Measurements from ENCODE around the gene SDS.

SDS gene

DNA sequence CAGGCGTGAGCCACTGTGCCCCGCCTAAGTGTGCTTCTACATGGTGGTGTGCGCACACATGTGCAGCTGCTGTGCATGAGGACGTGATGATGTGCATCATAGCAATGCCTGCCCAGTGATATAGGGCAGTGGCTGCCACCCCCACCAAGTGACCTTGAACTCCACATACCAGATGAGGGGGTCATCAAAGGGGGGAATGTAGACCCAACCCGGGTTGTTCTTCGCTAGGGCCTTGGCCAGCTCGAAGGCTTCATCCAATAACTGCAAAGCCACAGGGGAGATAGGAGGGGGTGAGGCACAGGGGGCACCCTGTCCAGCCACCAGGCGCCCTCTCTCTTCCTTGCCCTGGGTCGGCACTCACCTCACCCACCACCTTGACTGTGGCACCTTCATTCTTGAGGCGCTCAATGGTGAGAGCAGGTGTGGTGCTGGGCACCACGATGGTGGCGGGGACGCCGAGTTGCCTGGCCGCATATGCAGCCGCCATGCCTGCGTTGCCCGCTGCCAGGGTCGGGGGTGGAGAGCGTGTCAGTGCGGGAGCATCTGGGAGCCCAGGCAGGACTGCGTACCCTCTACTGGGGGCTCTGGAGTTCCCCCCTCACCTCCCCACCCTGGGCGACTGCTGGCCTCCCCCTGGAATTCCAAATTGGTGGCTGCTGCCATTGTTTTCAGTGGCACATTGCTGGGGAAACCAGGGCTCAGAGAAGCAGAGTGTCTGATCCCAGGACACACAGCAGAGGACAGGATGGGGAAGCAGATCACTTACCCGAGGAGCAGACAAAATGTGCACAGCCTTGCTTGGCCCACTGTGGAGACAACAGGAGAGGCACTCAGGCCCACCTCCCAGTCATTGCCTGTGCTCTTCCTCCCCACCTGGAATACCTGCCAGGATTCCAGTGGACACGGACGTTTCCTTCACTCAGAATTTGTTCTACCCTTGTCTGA lies 5.1 kb downstream of the SDS start:
- no peak for DNase-seq (ENCODE audit: low read depth)

DNA sequence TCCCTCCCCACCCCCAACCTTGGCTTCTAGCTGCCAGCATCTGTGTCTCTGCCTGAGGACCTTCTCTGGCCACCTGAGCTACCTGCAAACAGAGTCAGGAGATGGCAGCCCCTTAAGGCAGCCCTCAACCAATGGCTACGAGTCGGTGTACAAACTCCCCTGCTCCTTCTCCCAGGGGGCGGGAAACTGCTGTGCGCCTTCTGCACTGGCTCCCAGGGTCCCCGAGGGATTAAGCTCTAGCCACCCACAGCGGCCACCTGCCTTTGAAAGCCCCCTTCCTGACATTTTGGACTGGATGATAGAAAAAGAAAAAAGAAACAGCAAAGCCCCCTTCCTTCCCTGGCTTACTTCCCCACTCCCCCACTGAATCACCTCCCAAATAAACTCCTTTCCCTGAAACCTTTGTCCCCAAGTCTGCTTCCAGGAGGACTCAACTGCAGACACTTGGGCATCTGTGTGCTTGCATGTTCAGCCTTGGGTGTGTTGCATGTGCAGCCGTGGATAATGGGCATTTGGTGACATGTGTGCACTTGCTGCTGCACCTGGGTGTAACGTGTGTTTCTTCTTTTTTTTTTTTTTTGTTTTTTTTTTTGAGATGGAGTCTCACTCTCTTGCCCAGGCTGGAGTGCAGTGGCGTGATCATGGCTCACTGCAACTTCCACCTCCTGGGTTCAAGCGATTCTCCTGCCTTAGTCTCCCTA lies 6.0 kb downstream of the SDS start:
- no peak for DNase-seq (ENCODE audit: low read depth)

DNA sequence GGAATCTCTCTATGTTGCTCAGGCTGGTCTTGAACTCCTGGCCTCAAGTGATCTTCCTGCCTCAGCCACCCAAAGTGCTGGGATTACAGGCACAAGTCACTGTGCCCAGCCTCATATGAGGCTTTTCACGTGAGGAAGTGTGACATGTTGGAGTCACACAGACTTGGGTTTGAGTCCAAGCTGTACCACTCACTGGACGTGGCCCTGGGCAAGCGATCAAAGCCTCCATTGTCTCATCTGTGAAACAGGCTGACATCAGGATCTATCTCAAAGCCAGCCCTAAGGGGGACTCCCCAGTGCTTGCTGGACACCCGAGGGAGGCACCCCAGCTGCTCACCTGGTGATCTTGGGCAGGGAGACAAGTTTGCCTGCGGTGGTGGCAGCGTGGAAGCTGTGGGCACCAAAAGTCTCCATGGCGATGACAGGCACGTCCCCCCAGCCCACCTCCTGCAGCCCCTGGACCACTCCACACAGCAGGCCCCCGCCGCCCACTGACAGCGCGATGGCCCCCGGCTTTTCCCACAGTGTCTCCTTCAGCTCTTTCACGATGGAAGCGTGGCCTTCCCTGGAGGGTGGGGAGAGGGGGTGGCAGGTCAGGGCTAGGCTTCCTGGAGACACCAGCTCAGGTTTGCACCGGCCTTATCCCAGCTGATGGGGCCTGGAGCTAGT lies 6.7 kb downstream of the SDS start:
- no peak for DNase-seq (ENCODE audit: low read depth)

DNA sequence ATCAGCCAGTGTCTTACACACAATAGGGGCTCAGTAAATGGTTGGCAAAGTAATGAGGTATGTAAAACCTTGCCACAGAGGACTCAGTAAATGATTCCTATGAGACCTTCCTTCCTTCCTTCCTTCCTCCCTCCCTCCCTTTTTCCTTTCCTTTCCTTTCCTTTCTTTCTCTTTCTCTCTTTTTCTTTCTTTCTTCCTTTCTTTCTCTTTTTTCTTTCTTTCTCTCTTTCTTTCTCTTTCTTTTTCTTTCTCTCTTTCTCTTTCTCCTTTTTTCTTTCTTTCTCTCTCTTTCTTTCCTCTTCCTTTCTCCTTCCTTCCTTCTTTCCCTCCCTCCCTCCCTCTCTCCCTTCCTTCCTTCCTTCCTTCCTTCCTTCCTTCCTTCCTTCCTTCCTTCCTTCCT lies 7.5 kb downstream of the SDS start:
- DNase-seq (ENCODE audit: low read depth) = no peak

DNA sequence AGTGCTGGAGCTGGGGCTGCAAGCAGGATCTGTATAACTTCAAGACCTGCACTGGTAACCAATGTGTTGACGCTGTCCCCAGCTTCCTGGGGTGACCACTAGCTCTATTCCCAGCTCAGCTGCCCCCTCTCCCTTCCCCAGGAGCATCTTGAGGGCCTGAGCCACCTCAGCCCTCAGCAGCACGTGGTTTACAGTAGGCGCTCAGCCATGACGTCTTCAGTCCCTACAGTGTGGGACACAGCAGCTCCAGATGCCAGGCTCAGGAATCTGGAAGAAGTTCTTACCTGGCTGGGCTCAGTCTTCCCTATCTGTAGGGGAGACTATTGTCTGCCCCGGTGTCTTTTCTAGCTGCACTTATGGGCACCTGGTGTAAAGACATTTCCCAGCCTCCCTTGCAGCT lies 8.6 kb downstream of the SDS start:
- DNase-seq (ENCODE audit: low read depth) = no peak

DNA sequence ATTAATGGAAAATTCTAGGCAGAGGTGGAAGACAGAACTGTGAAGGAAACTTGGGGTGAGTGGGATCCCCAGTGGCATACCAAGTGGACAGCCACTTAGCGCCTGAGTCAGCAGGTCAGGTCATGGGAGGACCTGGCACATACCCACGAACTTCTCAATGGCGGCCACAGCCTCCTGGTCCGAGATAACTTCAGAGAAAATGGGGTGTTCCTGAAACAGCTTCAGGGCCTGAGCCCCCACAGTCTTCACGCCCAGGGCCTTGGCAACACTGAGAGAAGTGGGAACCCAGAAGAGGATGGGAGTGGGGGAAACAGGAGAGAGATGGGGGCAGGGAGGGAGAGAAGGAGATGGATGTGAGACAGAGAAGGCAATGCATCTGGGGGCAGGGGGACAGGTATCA lies 9.9 kb downstream of the SDS start:
- no peak for DNase-seq (ENCODE audit: low read depth)

- no peak for DNase-seq (ENCODE audit: low read depth)
These were observed 10.6 kb downstream of the SDS start for GRCh38 chr12:113392988-113393579.

DNA sequence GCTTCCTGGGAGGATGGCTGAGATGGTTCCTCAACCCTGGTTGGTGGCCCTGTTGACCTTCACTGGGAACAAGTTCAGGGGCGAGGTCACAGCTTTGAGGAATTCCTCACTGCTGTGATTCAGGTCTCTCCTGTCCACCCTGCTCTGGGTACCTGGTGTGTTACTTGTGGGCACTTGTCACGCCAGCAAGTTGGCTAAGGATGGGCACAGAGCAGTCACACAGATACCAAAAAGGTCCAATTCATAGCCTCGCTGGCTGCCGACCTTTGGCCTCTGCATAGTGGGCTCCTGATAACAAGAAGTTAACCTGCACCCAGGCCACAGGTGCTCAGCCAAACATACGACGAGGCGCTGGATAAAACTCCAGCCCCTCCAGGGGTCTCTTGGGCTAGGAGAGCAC lies 11.2 kb downstream of the SDS start:
- DNase-seq (ENCODE audit: low read depth) = no peak

- no peak for DNase-seq (ENCODE audit: low read depth)
These were observed 11.9 kb downstream of the SDS start for GRCh38 chr12:113391650-113392337.

- DNase-seq (ENCODE audit: low read depth) = no peak
These were observed 12.5 kb downstream of the SDS start for GRCh38 chr12:113391145-113391544.

DNA sequence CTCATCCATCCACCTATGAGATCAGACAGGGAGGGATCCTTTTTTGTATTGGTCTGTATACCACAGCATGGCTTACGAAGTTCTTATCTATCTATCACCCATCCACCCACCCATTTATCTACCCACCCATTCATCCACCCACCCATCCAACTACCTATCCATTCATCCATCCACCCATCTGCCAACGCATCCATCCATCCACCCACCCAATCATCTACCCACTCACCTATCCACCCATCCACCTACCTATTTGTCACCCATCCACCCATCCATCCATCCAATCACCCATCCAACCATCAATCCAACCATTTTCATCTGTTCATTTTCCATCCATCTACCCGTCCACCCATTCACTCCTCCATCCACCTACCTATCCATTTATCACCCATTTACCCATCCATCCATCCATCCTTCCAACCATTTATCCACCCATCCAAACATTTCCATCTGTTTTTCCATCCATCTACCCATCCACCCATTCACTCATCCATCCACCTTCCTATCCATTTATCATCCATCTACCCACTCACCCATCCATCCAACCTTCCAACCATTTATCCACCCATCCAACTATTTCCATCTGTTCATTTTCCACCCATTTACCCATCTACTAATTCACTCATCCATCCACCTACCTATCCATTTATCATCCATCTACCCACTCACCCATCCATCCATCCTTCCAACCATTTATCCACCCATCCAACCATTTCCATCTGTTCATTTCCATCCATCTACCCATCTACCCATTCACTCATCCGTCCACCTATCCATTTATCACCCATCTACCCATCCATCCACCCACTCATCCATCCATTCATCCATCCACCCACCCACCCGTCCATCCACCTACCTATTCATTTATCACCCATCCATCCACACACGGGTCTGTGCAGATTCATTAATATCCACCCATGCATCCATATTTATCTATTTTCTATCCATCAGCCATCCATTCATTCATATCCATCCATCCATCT lies 13.3 kb downstream of the SDS start:
- DNase-seq (ENCODE audit: low read depth) = no peak

DNA sequence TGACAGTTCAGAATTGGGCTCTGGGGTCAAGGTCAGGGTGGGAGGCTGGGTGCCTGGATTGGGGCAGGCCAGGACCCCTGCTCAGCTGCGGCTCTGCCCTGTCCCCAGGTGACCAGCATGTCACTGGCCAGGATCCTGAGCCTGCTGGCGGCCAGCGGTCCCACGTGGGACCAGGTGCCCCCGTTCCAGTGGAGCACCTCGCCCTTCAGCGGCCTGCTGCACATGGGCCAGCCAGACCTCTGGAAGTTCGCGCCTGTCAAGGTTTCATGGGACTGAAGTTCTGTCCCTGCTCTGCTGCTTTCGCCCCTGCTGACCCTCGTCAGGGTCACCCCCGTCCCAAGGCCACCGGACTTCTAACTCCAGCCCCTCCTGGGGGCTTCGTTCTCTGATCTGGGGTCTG lies 15.3 kb downstream of the SDS start:
- no peak for DNase-seq (ENCODE audit: low read depth)

DNA sequence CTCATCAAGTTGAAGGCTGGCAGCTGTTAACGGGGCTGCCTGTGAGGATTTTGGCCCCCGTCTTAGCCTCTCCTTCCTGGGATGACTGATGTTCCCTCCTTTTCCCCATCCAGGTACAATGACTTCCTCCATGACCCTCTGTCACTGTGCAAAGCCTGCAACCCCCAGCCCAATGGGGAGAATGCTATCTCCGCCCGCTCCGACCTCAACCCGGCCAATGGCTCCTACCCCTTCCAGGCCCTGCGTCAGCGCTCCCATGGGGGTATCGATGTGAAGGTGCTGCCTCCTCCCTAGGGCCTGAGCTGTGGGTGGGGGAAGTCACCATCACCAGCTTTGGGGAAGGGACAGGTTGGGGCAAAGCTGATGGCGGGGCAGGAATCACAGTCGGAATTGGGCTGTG lies 16.1 kb downstream of the SDS start:
- DNase-seq (ENCODE audit: low read depth) = no peak

DNA sequence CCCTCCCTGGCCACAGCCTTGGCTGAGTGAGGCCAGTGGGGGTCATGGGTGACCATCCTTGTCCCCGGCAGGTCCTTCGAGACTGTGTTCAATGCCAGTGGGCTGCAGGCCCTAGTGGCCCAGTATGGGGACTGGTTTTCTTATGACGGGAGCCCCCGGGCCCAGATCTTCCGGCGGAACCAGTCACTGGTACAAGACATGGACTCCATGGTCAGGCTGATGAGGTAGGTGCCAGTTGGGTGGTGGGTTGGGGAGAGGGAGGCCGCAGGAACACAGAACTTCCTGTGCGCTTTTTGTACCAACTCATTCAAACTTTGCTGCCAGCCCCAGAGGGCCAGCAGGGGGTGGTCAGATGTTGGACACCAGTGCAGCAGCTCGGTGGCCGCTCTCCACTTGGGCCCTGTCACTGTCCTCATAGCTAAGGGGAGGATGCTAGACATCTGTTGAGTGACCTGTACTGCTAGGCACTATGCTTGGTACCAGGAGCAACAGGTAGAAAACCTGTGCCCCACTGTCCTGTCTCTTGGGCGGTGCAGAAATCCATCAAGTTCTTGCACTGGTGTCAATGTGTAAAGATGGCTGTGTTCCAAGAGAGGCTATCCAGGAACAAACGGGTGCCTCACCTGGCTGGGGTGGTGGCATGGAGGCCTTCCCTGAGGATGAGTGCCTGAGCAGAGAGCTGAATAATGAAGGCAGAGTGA lies 16.7 kb downstream of the SDS start:
- DNase-seq (ENCODE audit: low read depth) = no peak

GRCh38 chr12:113385282-113385882 lies 18.3 kb downstream of the SDS start:
- no peak for DNase-seq (ENCODE audit: low read depth)

- DNase-seq (ENCODE audit: low read depth) = no peak
These were observed 18.9 kb downstream of the SDS start for GRCh38 chr12:113384778-113385177.

- DNase-seq (ENCODE audit: low read depth) = no peak
These were observed 21.5 kb downstream of the SDS start for GRCh38 chr12:113382206-113382605.

GRCh38 chr12:113381220-113381619 lies 22.5 kb downstream of the SDS start:
- DNase-seq (ENCODE audit: low read depth) = no peak

DNA sequence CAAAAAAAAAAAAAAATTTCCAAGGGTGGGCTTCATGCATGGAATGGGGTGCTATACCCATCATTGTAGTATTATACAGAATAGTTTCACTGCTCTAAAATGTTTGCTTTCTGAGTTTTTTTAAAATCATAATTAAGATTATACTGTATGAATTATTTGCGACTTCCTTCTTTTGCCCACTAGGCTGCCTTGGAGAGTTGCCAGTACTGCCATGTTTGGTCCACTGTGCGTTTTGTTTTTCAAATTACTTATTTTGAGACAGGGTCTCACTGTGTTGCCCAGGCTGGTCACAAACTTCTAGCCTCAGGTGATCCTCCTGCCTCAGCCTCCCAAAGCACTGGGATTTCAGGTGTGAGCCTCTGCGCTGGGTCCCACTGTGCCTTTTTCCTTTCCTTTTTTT lies 25.4 kb downstream of the SDS start:
- DNase-seq (ENCODE audit: low read depth) = no peak

Data from non-pigmented ciliary epithelial cell (primary cell).